GM08714 (cell line): ENCODE data around the gene SMIM12.

Experiments used
- H3K4me3 ChIP-seq: fragments of 200-500 bp; sonication (Bioruptor generic); 2 replicates; pipeline ENCODE4 v1.5.1; 2014; ENCODE audit warnings: mild to moderate bottlenecking, low read length, inconsistent platforms
- ZNF274 ChIP-seq: IDR thresholded peaks from 2 replicates; pipeline ENCODE4 v1.6.1; 2012; ENCODE audit warnings: mild to moderate bottlenecking, low read depth, low read length

Gene SMIM12

DNA sequence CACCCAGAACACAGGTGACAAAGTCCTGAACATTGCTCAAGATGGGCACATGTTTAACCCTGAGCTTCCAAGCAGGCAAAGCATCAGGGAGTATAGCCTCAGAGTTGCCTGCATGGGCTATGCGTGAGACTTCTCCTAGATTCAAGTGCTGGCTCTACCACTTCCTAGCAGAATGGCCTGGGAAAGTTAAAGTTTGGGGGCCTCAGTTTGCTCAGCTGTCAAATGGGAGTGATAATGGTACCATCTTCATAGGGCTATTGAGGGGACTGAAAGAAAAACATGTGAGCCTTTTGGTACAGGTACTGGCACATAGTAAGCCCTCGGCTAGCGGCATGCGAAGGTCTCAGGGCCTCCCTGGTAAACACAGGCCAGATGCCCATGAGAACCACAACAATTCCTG is 28.0 kb upstream of the SMIM12 start:
- no peak for TF ChIP-seq ZNF274
- no peak overlapping the region for H3K4me3 ChIP-seq

DNA sequence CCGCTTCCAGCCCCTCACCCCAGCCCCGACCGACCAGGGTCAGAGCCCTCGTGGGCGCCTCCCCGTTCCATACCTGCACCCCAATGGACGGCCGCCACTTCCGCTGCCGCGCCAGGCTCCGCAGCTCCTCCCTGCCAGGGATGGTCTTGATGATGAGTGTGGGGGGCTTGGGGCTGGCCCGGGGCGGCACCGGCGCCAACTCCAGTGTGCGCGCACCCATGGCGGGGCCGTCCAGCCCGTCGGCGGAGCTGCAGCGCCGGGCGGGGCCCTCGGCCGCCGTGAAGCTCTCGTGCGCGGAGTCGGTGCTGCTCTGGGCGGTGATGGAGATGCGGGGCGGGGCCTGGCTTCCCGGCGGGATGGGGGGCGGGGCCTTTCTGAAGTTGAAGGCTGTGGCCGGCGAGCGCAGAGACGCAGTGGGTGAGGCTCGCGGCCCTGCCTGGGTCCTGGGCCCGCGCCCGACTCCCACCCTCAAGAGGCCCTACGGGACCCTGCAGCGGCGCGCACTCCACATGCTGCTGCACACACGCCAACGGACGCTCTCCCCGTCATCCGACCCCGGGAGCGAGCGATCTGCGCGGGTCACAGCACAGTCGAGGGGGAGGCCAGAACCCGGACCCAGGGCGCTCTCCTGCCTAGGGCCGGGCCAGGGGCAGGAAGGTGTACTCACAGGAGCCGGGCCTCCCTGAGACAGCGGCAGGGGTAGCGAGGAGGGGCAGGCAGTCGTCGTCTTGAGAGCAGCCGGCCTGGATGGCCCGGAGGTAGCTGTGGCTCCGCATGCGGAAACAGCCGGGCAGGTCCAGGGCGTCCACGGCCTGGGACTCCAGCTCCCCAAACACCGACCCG is 26.1 kb upstream of the SMIM12 start:
- no peak overlapping the region for H3K4me3 ChIP-seq
- TF ChIP-seq ZNF274: no peak

DNA sequence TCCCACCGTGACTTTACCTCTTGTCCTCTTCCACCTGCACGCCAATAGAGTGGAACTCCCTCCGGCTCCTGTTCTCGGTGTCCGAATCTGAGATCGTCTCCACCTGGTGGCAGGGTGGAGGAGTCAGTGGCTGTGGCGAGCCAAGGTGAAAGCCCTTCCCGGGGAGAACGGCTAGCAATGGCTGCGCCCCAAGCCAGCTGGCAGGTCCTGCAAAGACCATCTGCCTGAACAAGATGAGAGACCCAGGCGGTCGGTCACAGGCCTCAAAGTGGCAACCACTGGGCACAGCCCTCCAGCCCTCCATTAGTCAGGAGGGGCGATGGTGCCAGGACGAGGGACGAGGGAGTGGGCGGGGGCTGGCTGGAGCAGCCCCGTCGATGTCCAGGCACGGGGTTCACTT is 25.4 kb upstream of the SMIM12 start:
- TF ChIP-seq ZNF274: no peak
- H3K4me3 ChIP-seq: no peak overlapping the region

DNA sequence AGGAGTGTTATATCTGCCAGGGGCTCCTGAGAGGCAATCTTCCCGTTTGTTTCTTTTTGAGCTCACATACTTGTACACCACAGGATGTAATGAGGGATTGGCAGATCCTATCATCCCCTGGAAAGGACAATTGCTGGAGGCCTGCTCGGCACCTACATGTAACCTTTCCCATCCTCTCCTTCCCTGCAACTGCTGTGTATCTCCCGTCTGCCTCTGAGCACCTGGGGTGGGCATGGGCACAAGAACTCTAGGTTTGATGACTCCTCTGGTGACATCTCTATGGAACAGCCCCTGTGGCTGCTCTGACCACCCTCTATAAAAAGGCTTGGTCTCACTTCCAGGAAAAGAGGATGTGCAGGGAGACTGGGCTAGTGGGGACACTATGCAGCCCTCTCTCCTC is 25.0 kb upstream of the SMIM12 start:
- TF ChIP-seq ZNF274: no peak

DNA sequence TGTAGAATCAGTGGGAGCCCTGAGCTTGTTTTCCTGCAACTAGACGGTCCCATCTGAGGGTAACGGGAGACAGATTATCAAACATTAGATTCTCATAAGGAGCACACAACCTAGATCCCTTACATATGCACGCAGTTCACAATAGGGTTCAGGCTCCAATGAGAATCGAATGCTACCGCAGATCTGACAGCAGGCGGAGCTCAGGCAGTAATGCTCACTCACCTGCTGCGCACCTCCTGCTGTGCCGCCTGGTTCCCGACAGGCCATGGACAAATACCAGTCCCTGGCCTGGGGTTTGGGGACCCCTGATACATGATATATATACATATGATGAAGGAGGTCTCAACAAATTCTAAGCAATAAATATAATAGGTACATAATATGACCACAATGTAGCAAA is 19.7 kb upstream of the SMIM12 start:
- H3K4me3 ChIP-seq: no peak overlapping the region
- no peak for TF ChIP-seq ZNF274

More for the DNA sequence above, 25.0 kb upstream of the SMIM12 start:
- no peak overlapping the region for H3K4me3 ChIP-seq

DNA sequence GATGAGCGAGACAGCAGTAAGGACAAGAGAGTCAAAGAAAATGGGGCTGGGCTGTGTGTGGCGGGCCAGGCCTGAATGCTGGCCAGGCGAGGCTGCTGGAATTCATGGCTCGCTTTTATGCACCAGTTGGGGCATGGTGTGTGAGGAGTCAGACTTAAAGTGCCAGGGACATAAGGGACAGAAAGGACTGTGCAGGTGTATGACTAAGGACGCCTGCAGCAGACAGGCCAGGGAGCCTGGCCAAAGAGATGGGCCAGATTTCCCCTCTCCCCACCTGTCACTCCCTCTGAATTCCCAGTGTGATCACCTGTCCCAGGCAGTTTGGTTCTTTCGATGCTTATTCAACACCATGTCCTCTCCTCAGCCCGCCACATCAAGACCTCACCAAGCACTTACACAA is 16.9 kb upstream of the SMIM12 start:
- TF ChIP-seq ZNF274: no peak
- H3K4me3 ChIP-seq: no peak overlapping the region

DNA sequence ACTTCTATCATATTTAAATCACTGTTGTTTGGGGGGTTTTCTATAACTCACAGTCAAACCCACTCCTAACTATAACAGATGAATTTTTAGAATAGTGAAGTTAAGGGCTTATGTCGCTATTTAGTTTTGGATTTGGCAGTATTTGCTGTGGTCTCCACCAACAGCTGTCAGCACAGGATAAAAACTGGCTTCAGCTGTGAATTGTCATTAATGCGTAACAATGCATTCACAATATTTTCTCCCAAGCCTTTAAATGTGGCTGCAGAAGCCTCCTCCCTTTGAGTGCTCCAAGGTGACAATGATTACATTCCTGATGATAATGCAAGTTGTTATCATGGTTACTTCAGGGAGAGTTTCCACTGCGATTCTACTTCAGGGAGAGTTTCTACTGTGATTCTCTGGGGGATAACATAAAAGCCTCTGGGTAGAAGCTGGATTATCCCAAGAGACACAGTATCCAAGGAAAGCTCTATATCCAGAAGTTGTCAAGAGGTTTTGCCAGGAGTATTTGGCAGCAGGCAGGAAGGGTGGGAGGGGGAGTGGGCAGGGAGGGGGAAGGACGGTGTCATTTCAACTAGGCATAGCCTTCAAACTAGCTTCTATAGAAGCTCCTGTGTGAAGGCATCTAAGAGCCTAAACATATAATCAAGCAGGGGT is 14.9 kb upstream of the SMIM12 start:
- no peak overlapping the region for H3K4me3 ChIP-seq
- TF ChIP-seq ZNF274: no peak

DNA sequence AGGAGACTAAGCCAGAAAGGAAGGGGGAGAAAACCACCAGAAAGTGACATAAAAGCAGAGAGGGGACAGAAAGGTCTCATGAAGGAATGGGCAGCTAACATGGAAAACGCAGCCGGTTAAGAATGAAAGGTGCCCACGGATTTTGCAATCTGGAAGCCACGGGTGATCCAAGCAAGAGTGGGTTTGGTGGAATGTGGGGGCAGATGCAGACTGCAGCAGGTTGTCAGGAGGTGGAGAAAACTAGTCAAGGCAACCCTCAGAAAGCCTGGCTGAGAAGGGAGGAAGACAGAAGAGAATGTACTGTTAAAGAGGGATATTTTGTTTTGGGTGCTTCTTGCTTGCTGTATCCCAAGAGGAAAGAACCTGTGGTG is 12.6 kb upstream of the SMIM12 start:
- TF ChIP-seq ZNF274: no peak
- no peak overlapping the region for H3K4me3 ChIP-seq

DNA sequence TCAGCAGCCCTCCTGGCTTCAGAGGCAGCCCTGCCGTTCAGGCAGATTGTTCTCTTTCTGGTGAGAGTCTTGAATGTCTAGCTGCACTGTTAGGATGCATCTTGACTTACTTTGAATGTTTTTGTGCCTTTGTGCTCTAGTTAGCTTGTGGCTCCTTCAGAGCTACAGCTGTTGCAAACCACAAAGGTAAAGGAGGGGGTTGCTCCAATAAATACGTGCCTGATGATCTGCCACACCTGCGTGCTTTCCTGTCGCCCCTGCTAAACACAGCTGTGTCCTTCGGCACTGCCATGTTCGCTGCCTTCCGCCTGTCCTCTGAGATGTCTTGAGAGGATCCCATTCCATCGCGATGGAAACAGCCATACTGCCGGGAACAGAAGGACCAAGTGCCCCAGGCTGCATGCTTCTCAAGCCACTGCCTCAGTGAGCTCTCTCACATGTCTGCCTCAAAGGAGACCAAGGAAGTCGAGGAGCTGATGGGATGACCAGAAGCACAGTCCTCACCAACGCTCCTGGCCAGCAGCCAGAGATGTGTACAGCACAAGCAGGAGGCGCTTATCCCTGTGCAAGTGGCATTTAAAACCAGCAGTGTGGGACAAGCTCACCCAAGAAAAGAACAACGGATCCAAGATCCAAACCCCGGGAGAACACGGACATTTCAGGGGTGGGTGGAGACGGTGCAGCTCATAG is 12.0 kb upstream of the SMIM12 start:
- no peak for TF ChIP-seq ZNF274
- H3K4me3 ChIP-seq: no peak overlapping the region

DNA sequence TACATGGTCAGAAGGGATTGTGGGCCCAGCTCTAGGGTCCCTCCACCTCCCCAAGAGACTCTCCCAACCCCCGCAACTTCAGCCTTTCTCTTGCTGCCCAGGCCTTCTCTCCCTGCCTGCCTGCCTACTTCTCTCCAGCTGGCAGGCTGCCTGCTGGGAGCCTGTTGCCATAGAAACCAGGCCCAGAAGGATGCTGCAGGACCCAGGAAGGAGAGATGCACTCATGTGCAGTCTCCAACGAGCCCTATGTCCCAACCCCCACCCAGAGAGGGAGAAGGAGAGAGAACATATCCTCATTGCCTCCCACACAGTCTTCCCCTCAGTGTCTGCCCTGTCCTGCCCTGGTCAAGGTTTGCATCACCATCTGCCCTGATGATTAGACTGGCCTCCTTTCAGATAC is 10.8 kb upstream of the SMIM12 start:
- H3K4me3 ChIP-seq: no peak overlapping the region
- no peak for TF ChIP-seq ZNF274

DNA sequence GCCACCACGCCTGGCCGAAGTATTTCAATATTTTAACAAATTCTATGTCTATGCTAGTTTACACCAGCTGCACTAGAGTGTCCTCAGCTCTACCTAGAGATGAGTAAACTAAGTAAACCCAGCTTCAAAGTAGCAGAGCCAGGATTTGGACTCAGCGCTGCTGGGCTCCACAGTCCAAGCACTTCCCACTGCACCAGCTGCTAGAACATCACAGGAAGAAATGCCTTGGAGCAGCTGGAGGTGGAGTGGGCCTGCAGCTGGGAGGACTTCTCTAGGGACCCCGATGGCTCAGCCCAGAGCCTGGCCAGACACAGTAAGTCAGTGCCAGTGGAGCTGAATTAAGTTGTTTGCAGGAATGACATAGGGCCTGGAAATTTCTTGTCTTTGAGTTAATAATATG is 10.2 kb upstream of the SMIM12 start:
- H3K4me3 ChIP-seq: no peak overlapping the region
- no peak for TF ChIP-seq ZNF274

DNA sequence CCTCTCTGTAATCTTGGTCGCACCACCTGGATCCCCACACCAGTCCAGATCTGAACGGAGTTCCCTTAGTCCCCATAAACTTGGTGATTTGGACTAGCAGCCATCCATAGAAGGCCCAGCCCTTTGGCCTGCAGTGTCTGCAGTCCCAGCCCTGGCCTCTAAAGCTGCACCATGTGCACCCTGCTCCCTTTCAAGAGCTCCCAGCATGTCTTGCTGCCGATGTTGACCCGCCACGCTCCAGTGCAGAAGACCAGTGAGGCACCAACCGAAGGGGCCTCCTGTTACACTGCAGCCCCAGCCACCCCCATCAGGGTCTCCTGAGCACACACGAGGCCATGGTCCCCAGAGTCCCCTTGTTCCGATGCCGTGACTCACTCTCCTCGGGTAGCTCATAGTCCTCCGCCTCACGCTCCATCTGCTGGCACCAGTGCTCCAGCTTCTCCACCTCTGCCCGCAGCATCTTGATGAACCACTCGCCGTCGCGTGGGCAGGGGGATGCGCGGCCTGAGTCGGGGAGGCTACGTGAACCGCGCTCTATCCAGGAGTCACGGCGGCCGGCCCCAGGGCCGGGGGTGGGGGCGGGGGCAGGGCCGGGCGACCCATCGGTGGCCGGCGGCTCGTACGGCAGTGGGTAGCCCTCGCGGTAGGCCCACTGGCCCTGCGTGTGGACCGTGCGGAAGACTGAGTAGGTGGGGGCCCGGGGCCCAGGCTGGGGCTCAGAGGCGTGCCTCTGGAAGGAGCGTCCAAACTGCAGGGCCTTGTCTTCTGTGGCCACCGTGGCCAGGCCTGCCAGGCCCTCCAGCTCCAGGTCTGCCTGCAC is 8.9 kb upstream of the SMIM12 start:
- TF ChIP-seq ZNF274: no peak
- H3K4me3 ChIP-seq: no peak overlapping the region

DNA sequence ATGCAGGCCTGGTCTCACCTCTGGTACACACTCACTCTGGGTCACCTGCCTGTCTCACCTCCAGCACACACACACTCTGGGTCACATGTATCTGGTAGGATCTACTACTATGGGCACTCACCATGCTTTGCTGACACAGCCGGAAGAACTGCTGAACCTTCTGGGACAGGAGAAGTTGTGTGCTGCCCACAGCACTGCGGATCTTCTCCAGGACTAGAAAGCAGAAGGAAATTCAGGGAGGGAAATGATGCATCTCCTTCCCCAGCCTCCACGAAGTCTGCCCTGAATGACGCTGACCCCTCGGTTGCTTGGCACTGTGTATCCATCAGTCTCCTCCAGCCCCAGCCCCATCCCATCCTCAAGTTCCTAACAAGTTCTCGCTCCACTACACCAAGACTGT is 7.9 kb upstream of the SMIM12 start:
- no peak for TF ChIP-seq ZNF274

DNA sequence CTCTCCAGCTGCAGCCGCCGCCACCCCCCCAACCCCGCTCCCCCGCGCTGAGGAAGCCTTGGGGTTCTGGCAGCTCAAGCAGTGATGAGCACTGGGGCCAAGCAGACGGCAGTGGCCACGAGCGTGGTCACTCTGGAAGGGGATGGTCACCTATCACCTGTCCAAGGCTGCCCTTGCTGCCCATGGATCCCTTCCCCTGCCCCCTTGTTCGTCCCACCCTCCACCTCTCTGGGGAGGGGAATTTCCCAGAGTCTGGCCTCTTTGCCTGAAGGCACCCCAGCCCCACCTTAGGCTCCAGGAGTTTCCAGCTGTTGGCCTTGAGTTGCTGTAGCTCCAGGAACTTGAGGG is 7.2 kb upstream of the SMIM12 start:
- H3K4me3 ChIP-seq: peak overlapping the region; percentile 67; the same call in 1 of the 2 replicates
- TF ChIP-seq ZNF274: no peak

More for the DNA sequence above, 7.9 kb upstream of the SMIM12 start:
- H3K4me3 ChIP-seq: no peak overlapping the region
